Neuron (in vitro differentiated cells): Measurements from ENCODE around the gene TMEM106C.

Experiments
- H2AFZ ChIP-seq: one replicate; pipeline ENCODE4 v1.6.1; 2013; ENCODE audit warnings: low read depth, mild to moderate bottlenecking, inconsistent platforms, low read length, moderate library complexity
- H3K27me3 ChIP-seq: one replicate; pipeline ENCODE4 v1.6.1; 2013; ENCODE audit warnings: low read length; ENCODE audit not compliant: insufficient read depth
- H3K36me3 ChIP-seq: one replicate; pipeline ENCODE4 v1.6.1; 2013; ENCODE audit warnings: low read length; ENCODE audit not compliant: insufficient read depth
- H3K4me1 ChIP-seq: one replicate; pipeline ENCODE4 v1.6.1; 2013; ENCODE audit warnings: low read length; ENCODE audit not compliant: insufficient read depth
- H3K4me3 ChIP-seq: 2 replicates; pipeline ENCODE4 v1.5.1; 2013; ENCODE audit warnings: mild to moderate bottlenecking, low read length, moderate library complexity
- H3K9me3 ChIP-seq: one replicate; pipeline ENCODE4 v1.6.1; 2013; ENCODE audit warnings: low read length

The TMEM106C gene

DNA sequence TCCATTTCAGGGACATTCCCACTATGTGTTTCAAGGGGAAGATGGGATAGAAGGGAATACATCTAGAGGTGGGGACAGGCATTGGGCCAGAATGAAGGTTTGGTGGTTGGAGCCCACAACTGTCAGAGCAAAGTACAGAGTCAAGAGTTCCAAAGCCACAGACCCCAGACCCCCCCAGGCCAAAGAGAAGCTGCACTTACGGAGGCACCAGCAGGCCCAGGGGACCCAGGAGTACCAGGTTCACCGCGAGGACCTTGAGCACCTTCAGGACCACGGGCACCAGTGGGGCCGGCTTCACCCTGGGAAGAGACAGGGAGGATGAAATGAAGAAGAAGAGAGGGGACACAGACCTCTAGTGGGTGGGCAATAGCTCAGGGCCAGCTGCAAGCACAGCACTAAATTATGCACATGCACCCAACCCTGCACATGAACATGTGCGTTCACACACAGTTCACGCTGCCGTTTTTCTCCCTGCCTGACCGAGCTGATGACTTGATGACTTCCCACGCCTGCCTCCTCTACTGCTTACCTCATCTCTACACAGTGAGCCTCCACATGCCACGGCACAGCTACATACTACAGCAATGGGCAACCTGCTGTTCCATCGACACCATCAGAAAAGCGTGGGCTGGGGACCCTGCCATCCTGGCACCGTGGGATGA, 24.1 kb downstream of the TMEM106C start:
- Histone ChIP-seq H3K9me3 (no peaks in the 10 kb centered on the region), H3K4me3 (no peak overlapping the region), H3K27me3 (no peaks in the 10 kb centered on the region), H3K4me1 (peaks cover 21% of the 10 kb centered on the region), H3K36me3 (peaks cover 65% of the 10 kb centered on the region), H2AFZ (no peak overlapping the region)

DNA sequence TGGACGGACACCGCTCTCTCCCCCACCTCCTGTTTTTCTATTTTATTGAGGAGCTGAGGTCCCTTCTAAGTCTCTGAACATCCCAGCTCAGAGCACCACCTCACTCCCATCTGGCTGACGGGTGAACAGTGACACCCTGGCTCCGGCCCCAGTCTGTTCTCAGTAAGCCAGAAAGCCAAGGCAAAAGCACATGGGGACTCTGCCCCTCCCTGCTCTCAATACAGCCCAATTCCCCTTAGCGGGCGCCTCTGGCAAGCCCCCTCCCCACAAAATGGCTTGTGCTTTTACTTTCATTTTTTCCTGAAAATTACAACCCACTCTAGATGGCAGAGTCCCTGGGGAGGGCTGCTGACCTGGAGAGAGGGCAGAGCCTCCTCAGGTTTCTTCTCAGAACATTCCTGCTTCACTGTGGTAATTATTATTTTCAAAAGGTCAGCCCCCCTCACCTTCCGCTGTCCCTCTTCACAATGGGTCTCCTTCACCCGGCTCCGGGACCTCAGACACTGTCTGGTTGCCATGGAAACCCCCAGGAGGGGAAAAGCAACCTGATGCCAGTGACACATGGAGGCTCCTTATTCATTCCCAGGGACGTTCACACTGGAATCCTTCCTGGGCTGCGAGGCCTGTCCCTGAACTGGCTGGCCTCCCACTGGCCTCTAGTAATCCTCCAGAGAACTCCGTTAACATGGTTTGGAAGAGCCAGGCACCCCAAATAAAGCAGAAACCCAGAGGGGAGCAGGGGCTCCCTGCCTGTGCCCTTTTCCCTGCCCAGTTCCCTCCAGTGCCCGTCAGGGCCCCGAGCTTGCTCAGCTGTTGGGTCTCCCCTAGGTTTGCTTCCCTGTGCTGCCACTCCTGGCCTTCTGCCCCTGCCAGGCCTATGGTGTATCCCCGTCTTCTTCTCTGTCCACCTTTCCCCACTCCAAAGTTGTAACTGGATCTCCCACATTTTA, 25.0 kb downstream of the TMEM106C start:
- H3K27me3 ChIP-seq = no peaks in the 10 kb centered on the region
- H3K4me3 ChIP-seq = no peak overlapping the region
- peaks cover 65% of the 10 kb centered on the region for H3K36me3 ChIP-seq
- no peaks in the 10 kb centered on the region for H3K9me3 ChIP-seq
- no peak overlapping the region for H2AFZ ChIP-seq
- peaks cover 21% of the 10 kb centered on the region for H3K4me1 ChIP-seq

DNA sequence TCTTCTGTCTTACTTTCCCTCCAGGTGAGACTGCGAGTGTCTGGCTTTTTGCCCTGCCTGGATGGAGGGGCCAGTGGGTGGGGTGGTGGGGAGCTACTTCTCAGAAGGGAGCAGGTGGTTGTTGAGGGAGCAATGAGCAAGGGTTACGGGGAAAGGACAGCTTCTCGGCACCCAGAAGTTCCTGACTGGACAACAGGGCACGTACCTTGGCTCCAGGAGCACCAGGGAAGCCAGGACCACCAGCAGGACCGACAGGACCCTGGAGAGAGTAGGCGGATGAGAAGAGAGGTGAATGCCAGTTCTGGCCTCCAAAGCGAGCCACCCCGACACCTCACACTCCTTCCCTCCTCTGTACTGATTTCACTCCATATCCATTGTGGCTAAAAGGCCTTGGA, 25.6 kb downstream of the TMEM106C start:
- H3K27me3 ChIP-seq = no peaks in the 10 kb centered on the region
- H3K9me3 ChIP-seq = no peaks in the 10 kb centered on the region
- H3K36me3 ChIP-seq = peaks cover 66% of the 10 kb centered on the region
- peaks cover 21% of the 10 kb centered on the region for H3K4me1 ChIP-seq
- H3K4me3 ChIP-seq = no peak overlapping the region
- H2AFZ ChIP-seq = no peak overlapping the region

DNA sequence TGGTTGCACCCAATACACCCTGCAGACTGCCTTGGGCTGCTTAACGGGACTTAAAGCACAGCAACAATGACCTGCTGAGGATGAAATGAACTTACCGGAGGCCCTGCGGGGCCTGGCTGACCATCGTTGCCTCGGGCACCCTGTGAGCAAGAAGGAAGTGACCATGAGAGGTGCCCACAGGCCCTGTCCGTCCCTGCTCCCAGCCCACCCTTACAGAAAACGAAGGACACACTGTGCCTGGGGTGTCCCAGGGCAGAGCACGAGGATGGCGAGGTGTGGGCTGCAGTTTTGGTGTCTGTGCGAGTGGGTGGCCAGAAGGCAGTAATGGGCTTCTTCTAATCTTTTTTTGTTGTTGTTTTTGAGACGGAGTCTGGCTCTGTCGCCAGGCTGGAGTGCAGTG, 26.3 kb downstream of the TMEM106C start:
- Histone ChIP-seq H3K9me3 (no peaks in the 10 kb centered on the region), H3K4me3 (no peak overlapping the region), H3K27me3 (no peaks in the 10 kb centered on the region), H3K36me3 (peaks cover 66% of the 10 kb centered on the region), H3K4me1 (peaks cover 21% of the 10 kb centered on the region), H2AFZ (no peak overlapping the region)

DNA sequence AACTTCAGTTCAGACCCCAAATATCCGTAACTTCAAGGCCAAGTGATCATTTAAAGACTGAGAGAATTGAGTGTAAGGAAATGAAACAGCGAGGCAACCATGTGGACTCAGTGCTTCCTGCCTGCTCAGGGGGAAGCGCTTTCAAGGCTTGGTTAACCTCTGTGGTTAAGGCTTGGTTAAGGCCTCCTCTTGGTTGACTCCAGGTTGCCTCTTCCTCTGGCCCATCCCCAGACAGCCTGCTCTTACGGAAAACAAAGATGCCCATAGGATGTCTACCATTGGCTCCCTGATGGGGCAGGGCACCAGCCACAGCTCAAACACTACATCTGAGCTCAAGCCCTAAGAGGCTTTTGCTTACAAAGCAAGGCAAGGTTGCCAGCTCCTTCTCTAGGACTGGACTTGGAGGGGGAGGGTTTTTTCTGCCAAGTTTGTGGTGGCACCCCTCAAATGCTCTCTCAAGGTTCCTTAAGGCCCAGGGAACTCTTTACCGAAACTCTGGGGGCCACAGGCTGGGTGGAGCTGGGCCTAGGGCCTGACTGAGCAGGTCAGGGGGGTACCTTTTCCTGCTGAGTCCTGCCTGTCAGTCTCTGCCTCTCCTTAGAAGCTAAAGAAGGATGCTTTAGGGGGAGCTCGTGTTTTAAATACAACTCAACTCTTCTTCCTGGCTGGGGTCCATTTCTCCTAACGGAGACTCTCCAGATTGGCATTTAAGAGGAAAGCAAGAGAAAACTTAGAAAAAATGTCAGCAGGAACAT, 27.1 kb downstream of the TMEM106C start:
- no peak overlapping the region for H2AFZ ChIP-seq
- H3K4me1 ChIP-seq = peaks cover 21% of the 10 kb centered on the region
- peaks cover 66% of the 10 kb centered on the region for H3K36me3 ChIP-seq
- H3K4me3 ChIP-seq = no peak overlapping the region
- no peaks in the 10 kb centered on the region for H3K27me3 ChIP-seq
- H3K9me3 ChIP-seq = no peaks in the 10 kb centered on the region

DNA sequence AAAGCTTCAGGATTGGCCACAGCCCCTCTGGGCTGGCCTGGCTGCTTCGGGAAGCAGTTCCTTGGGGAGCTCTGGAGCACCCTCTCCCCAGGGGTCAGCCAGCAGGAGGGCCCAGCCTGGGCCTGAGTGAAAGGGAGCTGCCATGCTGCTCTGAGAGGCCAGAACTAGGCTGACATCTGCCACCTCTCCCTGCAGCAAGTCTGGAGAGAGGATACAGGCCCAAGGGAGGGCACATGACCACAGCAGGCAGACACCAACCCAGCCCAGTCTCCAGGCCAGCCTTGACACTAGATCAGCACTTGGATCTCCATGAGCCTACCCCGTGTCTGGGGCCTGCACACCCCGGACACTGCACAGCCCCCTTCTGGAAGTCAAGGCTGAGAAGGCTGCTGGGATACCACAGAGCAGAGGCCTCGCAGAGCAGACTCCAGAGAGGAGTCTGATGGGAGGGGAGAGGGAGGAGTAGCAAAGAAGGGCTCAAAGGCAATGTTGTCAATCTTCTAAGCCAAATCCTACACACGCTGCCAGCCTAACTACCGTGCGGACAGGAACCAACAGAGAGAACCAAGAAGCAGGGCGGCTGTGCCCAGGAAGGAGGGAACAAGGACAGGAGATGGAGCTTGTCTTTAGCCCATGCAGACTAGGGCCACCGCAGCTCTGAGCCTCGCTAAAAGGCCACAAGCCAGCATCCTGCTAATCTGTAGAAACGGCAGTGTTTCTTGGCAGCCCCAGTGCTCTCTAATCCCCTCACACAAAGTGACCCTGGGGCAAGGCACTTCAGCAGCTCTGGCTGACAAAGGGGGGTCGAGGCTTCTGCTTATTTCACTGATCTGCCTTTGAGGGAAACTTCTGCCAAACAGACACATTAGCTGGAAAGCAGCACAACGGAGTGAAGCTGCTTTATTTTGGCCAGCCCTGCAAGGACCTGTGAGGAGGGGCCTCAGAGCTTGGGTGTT, 28.0 kb downstream of the TMEM106C start:
- Histone ChIP-seq H3K27me3 (no peaks in the 10 kb centered on the region), H3K4me3 (no peak overlapping the region), H3K36me3 (peaks cover 66% of the 10 kb centered on the region), H3K9me3 (no peaks in the 10 kb centered on the region), H2AFZ (no peak overlapping the region), H3K4me1 (peaks cover 21% of the 10 kb centered on the region)

DNA sequence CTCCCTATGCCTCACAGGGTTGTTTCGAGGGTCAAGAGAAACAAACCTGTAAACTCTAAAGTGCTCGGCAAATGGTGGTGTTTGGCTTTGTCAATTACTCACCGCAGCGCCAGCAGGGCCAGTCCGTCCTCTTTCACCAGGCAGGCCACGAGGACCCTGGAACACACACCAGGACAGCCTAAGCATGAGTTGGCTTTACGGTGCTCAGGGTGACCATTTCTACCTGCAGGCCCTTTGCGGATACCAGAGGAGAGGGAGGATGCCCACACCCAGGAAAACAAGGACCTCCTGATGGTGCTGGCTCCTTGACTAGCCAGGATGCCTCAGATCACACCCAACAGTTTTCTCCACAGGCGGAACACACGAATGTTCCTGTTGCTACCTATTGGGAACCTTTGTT, 29.4 kb downstream of the TMEM106C start:
- Histone ChIP-seq H3K36me3 (peaks cover 67% of the 10 kb centered on the region), H3K4me3 (no peak overlapping the region), H3K4me1 (peaks cover 16% of the 10 kb centered on the region), H2AFZ (no peak overlapping the region), H3K27me3 (no peaks in the 10 kb centered on the region), H3K9me3 (no peaks in the 10 kb centered on the region)

DNA sequence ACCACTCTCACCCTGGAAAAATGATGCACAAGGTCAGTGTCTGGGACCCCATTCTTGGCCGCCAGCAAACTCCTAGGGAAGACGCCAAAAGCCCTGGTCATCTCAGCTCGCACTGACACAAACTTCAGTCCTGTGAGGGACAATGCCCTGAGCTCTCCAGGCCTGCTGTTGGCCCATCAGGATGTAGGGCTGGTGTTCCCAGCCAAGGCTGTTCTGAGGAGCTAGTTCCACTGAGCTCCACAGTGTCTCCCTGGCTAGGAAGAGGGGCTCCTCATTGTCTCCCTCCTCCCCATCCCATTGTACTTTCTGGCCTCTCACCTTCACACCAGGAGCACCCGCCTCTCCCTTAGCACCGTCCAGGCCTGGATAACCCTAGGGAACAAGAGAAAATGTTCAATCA, 30.1 kb downstream of the TMEM106C start:
- no peaks in the 10 kb centered on the region for H3K27me3 ChIP-seq
- H3K4me1 ChIP-seq = peaks cover 9% of the 10 kb centered on the region
- no peaks in the 10 kb centered on the region for H3K9me3 ChIP-seq
- peaks cover 69% of the 10 kb centered on the region for H3K36me3 ChIP-seq
- H3K4me3 ChIP-seq = no peak overlapping the region
- no peak overlapping the region for H2AFZ ChIP-seq

DNA sequence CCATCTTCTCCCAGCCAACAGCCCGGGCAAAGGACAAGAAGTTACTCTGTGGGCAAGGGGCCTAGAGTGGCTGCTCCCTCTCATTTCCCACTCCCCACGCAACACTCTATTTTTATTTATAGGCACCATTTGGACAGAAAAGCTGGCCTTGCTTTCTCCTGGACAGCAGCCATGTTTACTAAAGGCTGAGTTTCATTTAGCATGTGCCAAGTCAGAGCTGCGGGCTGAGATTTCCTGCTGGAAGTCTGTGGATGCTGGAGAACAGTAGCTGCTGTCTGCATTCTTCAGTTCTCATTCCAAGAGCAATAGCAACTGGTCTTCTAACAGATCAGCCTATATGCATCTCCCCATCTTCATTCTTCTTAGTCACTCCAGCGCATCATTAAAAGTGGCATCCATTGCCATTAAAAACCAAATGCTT, 32.6 kb downstream of the TMEM106C start:
- Histone ChIP-seq H3K36me3 (peaks cover 62% of the 10 kb centered on the region), H3K27me3 (no peaks in the 10 kb centered on the region), H3K9me3 (no peaks in the 10 kb centered on the region), H3K4me1 (peaks cover 4% of the 10 kb centered on the region), H3K4me3 (no peak overlapping the region), H2AFZ (no peak overlapping the region)

DNA sequence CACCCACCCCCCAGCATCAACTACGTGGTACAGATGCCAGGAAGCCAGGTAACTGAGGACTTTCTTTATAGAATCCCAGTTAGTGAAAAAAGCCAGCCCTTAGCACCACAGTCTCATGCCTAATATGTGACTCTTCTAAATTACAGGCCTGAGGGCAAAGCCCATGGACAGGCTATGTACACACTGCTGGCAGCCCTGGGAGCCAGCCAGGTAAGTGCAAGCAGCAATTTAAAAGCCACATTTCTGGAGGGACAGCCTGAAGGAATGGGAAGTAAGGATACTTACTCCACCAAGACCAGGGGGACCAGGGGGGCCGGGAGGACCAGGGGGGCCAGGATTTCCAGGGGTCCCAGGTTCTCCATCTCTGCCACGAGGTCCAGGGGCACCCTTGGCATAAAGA, 33.9 kb downstream of the TMEM106C start:
- Histone ChIP-seq H3K4me1 (peaks cover 11% of the 10 kb centered on the region), H3K4me3 (no peak overlapping the region), H2AFZ (no peak overlapping the region), H3K9me3 (no peaks in the 10 kb centered on the region), H3K36me3 (peaks cover 56% of the 10 kb centered on the region), H3K27me3 (no peaks in the 10 kb centered on the region)

DNA sequence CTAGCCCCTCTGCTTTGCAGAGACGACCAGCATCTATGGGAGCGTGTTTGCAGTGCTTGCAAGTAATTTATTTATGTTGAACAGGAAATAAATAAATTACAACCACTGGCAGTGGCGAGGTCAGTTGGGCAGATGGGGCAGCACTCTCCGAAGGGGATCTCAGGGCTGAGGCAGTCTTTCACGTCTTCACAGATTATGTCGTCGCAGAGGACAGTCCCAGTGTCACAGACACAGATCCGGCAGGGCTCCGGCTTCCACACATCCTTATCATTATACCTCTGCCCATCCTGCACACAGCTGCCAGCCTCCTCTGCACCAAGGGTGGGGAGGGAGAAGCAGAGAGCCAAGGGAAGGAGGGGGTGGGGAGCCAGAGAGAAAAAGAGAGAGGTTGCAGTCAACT, 36.4 kb downstream of the TMEM106C start:
- H2AFZ ChIP-seq = no peak overlapping the region
- H3K9me3 ChIP-seq = no peaks in the 10 kb centered on the region
- H3K4me3 ChIP-seq = no peak overlapping the region
- peaks cover 30% of the 10 kb centered on the region for H3K4me1 ChIP-seq
- H3K36me3 ChIP-seq = peaks cover 31% of the 10 kb centered on the region
- no peaks in the 10 kb centered on the region for H3K27me3 ChIP-seq

DNA sequence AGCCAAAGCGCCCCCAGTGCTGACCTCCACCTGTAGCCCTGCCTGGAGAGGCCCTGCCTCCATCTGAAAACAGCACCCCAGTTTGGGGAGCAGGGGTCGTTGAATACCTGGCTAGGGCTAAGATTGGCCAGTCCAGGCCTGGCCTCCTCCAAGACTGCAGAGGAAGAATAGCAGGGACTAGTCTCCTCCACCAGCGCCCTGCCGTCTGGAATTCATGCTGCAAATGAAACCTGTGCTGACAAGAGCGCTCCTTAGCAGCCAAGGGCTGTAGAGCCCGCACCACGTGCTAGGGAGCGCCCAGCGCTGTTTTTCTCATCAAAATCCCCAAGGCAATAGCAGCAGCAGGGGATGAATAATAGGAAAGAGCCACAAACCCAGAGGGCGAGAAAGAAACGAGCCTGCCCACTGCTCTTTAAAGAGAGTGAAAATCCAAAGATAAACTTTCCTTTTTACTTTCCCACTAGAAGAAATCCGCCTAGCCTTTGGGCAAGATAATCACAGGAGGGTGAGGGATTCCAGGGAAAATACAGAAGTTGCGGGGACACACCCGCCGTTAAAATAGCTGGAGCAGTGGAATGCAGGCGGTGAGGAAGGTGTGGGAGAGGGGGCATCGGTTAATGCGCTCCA, 37.6 kb downstream of the TMEM106C start:
- H2AFZ ChIP-seq = peak overlapping the region; percentile 21
- H3K36me3 ChIP-seq = peaks cover 20% of the 10 kb centered on the region
- no peaks in the 10 kb centered on the region for H3K27me3 ChIP-seq
- H3K9me3 ChIP-seq = no peaks in the 10 kb centered on the region
- peak overlapping the region; percentile 65 for H3K4me3 ChIP-seq
- peaks cover 36% of the 10 kb centered on the region for H3K4me1 ChIP-seq
